GM23338 (cell line): ENCODE measurements around the gene TMPRSS15. TPM values are rescaled to one million over a fixed set of nuclear protein-coding genes. Genes with fewer than 3 reads are reported as not detected.
A peak's percentile ranks its signal among the peaks of the same experiment; 100 is the strongest.

Experiments used
- ATAC-seq: fragments of 200-7000 bp; cut with Tn5 transposase; 3 replicates; pipeline ENCODE4 v1.9.1; 2020
- DNase-seq: peaks from one replicate; pipeline ENCODE4 v3.0.0-alpha.2; 2015; ENCODE audit warnings: low spot score
- H2AFZ ChIP-seq: fragments of 200-600 bp; sonication (generic); 2 replicates; pipeline ENCODE4 v1.8.0; 2016; ENCODE audit warnings: antibody characterized with exemption, mild to moderate bottlenecking, moderate library complexity
- H3F3A ChIP-seq: fragments of 200-600 bp; sonication (generic); replicated peaks from 2 replicates; pipeline ENCODE4 v1.8.0; 2017; ENCODE audit warnings: antibody characterized with exemption, mixed run types, low read depth
- H3K27ac ChIP-seq: fragments of 200-600 bp; sonication (generic); 2 replicates; pipeline ENCODE4 v1.6.1; 2016; ENCODE audit warnings: low read depth
- H3K27me3 ChIP-seq: fragments of 200-600 bp; sonication (generic); 2 replicates; pipeline ENCODE4 v1.8.0; 2016; ENCODE audit warnings: mild to moderate bottlenecking, mixed run types, moderate library complexity; ENCODE audit not compliant: insufficient read depth
- H3K36me3 ChIP-seq: fragments of 200-600 bp; sonication (generic); 2 replicates; pipeline ENCODE4 v1.8.0; 2016; ENCODE audit warnings: mild to moderate bottlenecking; ENCODE audit not compliant: insufficient read depth
- H3K4me1 ChIP-seq: fragments of 200-600 bp; sonication (generic); 2 replicates; pipeline ENCODE4 v1.8.0; 2016; ENCODE audit warnings: mild to moderate bottlenecking, moderate library complexity; ENCODE audit not compliant: insufficient read depth
- H3K4me2 ChIP-seq: fragments of 200-600 bp; sonication (generic); 2 replicates; pipeline ENCODE4 v1.7.1; 2017; ENCODE audit warnings: mixed run types
- H3K4me3 ChIP-seq: fragments of 200-600 bp; sonication (generic); 2 replicates; pipeline ENCODE4 v1.6.1; 2016; ENCODE audit warnings: mixed run types
- H3K79me2 ChIP-seq: fragments of 200-600 bp; sonication (generic); replicated peaks from 2 replicates; pipeline ENCODE4 v1.8.0; 2017; ENCODE audit warnings: mild to moderate bottlenecking; ENCODE audit not compliant: insufficient read depth
- H3K9me2 ChIP-seq: fragments of 200-600 bp; sonication (generic); 2 replicates; pipeline ENCODE4 v1.8.0; 2017; ENCODE audit not compliant: insufficient read depth
- H4K20me1 ChIP-seq: fragments of 200-600 bp; sonication (generic); replicated peaks from 2 replicates; pipeline ENCODE4 v1.8.0; 2017; ENCODE audit warnings: mild to moderate bottlenecking; ENCODE audit not compliant: insufficient read depth
- H3K27ac Mint-ChIP-seq: 2 replicates; pipeline ENCODE4 v1.8.0; 2020; ENCODE audit warnings: inconsistent platforms, mild to moderate bottlenecking, moderate library complexity, mixed read lengths
- H3K27me3 Mint-ChIP-seq: 3 replicates; pipeline ENCODE4 v1.8.0; 2022; ENCODE audit warnings: low read depth, mild to moderate bottlenecking, moderate library complexity, mixed read lengths, inconsistent platforms; ENCODE audit not compliant: insufficient read depth, poor library complexity
- H3K36me3 Mint-ChIP-seq: 3 replicates; pipeline ENCODE4 v1.8.0; 2021; ENCODE audit warnings: low read depth, mild to moderate bottlenecking, inconsistent platforms, moderate library complexity, mixed read lengths
- H3K4me1 Mint-ChIP-seq: 3 replicates; pipeline ENCODE4 v1.8.0; 2020; ENCODE audit warnings: mild to moderate bottlenecking, inconsistent platforms, mixed read lengths
- H3K4me3 Mint-ChIP-seq: 3 replicates; pipeline ENCODE4 v1.8.0; 2021; ENCODE audit warnings: moderate library complexity, mild to moderate bottlenecking, inconsistent platforms, mixed read lengths
- H3K9me3 Mint-ChIP-seq: 3 replicates; pipeline ENCODE4 v1.8.0; 2020; ENCODE audit warnings: moderate library complexity, mild to moderate bottlenecking, inconsistent platforms, mixed read lengths
- ETS1 ChIP-seq: IDR thresholded peaks from 2 replicates; pipeline ENCODE4 v1.6.1; 2016; ENCODE audit warnings: antibody characterized with exemption
- EZH2 ChIP-seq: fragments of 200-600 bp; sonication (generic); IDR thresholded peaks from one replicate; pipeline ENCODE4 v1.8.0; 2017; ENCODE audit warnings: antibody characterized with exemption, mild to moderate bottlenecking, low read depth; ENCODE audit not compliant: unreplicated experiment
- EZH2phosphoT487 ChIP-seq: fragments of 200-600 bp; sonication (generic); IDR thresholded peaks from one replicate; pipeline ENCODE4 v1.8.1; 2018; ENCODE audit warnings: antibody characterized with exemption; ENCODE audit not compliant: unreplicated experiment
- JUNB ChIP-seq: IDR thresholded peaks from one replicate; pipeline ENCODE4 v1.6.1; 2016; ENCODE audit warnings: antibody characterized with exemption; ENCODE audit not compliant: unreplicated experiment
- POLR2AphosphoS5 ChIP-seq: IDR thresholded peaks from 2 replicates; pipeline ENCODE4 v1.6.1; 2016; ENCODE audit warnings: antibody characterized with exemption, low read depth
- REST ChIP-seq: IDR thresholded peaks from one replicate; pipeline ENCODE4 v1.6.1; 2018; ENCODE audit warnings: antibody characterized with exemption; ENCODE audit not compliant: unreplicated experiment
- STAT1 ChIP-seq: IDR thresholded peaks from one replicate; pipeline ENCODE4 v1.6.1; 2016; ENCODE audit warnings: antibody characterized with exemption; ENCODE audit not compliant: unreplicated experiment
- ZNF114 ChIP-seq: fragments of 250-450 bp; sonication (Bioruptor Pico); IDR thresholded peaks from 2 replicates; pipeline ENCODE4 v1.5.0; 2020; ENCODE audit warnings: mild to moderate bottlenecking, moderate library complexity
- polyA plus RNA-seq: library from polyadenylated mRNA; unstranded; fragments of >200 nt; fragmentation: Nextera tagmentation; extraction: Ambion mirVana; gene quantifications from 2 replicates; pipeline ENCODE4 v1.2.1, GENCODE V29; 2016
- total RNA-seq: library from RNA; depleted of rRNA; stranded (reverse); fragments of >200 nt; shearing (Covaris generic); gene quantifications from 2 replicates; pipeline ENCODE4 v1.2.3, GENCODE V29; 2014
- TF ChIP-seq, protein P1 (sequence below), 2 experiments: fragments of 200-600 bp in 1 of 2; sonication (generic) in 1 of 2; conservative IDR thresholded peaks; 2 replicates each; pipeline versions ENCODE4 v1.5.1 to v1.6.1; 2016 to 2017; ENCODE audit warnings: antibody characterized with exemption in 2 of 2, low read depth in 2 of 2, mild to moderate bottlenecking in 2 of 2, moderate library complexity in 1 of 2

TMPRSS15 gene
- total and polyA plus RNA-seq, 2 experiments from 2014 or later, result not detected

DNA sequence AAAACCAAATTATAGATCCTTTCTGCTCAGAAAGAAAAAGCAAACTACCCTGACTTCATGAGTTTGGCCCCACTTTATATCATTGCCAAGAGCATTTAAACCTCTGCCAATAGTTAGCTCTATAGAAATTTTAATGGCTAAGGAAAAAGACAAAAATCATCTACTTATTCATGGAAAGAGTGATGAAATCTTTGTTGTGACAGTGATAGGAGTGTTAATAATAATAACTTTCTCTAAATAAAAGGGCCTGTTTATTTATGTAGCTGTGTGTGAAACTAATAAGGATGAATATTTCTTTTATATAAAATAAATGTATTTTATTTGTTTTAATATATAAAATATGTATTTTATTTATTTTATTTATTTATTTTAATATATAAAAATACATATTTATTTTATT lies 152.5 kb downstream of the TMPRSS15 start:
- Histone ChIP-seq H3K36me3 (no peaks in the 10 kb centered on the region), H2AFZ (no peak overlapping the region), H4K20me1 (no peaks in the 10 kb centered on the region), H3K4me2 (no peak overlapping the region), H3K27ac (no peak overlapping the region), H3K4me1 (no peaks in the 10 kb centered on the region), H3F3A (no peaks in the 10 kb centered on the region), H3K79me2 (no peaks in the 10 kb centered on the region), H3K9me2 (no peaks in the 10 kb centered on the region), H3K27me3 (peaks cover 17% of the 10 kb centered on the region), H3K4me3 (no peak overlapping the region)
- no peak for TF ChIP-seq STAT1
- TF ChIP-seq, protein P1, sequence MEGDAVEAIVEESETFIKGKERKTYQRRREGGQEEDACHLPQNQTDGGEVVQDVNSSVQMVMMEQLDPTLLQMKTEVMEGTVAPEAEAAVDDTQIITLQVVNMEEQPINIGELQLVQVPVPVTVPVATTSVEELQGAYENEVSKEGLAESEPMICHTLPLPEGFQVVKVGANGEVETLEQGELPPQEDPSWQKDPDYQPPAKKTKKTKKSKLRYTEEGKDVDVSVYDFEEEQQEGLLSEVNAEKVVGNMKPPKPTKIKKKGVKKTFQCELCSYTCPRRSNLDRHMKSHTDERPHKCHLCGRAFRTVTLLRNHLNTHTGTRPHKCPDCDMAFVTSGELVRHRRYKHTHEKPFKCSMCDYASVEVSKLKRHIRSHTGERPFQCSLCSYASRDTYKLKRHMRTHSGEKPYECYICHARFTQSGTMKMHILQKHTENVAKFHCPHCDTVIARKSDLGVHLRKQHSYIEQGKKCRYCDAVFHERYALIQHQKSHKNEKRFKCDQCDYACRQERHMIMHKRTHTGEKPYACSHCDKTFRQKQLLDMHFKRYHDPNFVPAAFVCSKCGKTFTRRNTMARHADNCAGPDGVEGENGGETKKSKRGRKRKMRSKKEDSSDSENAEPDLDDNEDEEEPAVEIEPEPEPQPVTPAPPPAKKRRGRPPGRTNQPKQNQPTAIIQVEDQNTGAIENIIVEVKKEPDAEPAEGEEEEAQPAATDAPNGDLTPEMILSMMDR (conservative IDR thresholded peaks at IDR 0.05; ENCODE audit: low read depth in 2 of 2), result no peak
- TF ChIP-seq POLR2AphosphoS5, result no peak
- TF ChIP-seq ETS1, result no peak
- TF ChIP-seq EZH2phosphoT487, result no peak
- TF ChIP-seq ZNF114, result no peak
- no peak for TF ChIP-seq JUNB
- no peak for TF ChIP-seq REST
- no peak for TF ChIP-seq EZH2
- Mint-ChIP-seq H3K4me1 (no peaks in the 10 kb centered on the region), H3K27ac (no peak overlapping the region), H3K27me3 (peaks cover 5% of the 10 kb centered on the region), H3K4me3 (no peak overlapping the region), H3K9me3 (no peaks in the 10 kb centered on the region), H3K36me3 (no peaks in the 10 kb centered on the region)
- DNase-seq (no peak), ATAC-seq (no peak)

DNA sequence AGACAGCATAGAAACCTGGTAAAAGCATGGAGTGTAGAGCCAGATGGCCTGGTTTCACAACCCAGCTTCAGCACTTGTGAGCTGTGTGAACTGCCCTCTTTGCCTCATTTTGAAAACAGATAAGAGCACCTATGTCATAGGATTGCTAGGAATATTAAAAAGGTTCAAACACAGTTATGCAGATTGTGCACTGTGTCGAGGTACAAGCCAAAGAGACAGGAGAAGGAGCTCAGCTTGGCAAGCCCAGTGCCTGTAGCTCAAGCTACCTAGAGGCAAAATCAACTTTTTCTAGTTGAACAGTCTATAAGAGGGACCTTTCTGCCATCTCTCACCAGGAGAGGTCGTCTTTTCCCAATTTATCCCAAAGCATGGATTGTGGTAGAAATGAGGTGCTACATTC lies 153.9 kb downstream of the TMPRSS15 start:
- Histone ChIP-seq H3K79me2 (no peaks in the 10 kb centered on the region), H3K4me2 (no peak overlapping the region), H3F3A (no peaks in the 10 kb centered on the region), H3K27me3 (peaks cover 31% of the 10 kb centered on the region), H3K4me3 (no peak overlapping the region), H4K20me1 (no peaks in the 10 kb centered on the region), H3K36me3 (no peaks in the 10 kb centered on the region), H3K9me2 (no peaks in the 10 kb centered on the region), H2AFZ (no peak overlapping the region), H3K4me1 (no peaks in the 10 kb centered on the region), H3K27ac (no peak overlapping the region)
- H3K27ac Mint-ChIP-seq, result no peak overlapping the region
- H3K4me3 Mint-ChIP-seq, result no peak overlapping the region
- peak; percentile 67 for DNase-seq
- no peak for TF ChIP-seq ETS1
- TF ChIP-seq, protein P1 (conservative IDR thresholded peaks at IDR 0.05; ENCODE audit: low read depth in 2 of 2), result peak; percentile 58 to 70
- H3K4me1 Mint-ChIP-seq, result no peaks in the 10 kb centered on the region; the same call in 2 of the 3 replicates
- peak; percentile 55 for ATAC-seq
- no peaks in the 10 kb centered on the region for H3K9me3 Mint-ChIP-seq
- H3K36me3 Mint-ChIP-seq, result no peaks in the 10 kb centered on the region
- H3K27me3 Mint-ChIP-seq, result peaks cover 17% of the 10 kb centered on the region
